ENCODE data around the gene HMOX1. TPM values are rescaled to one million over a fixed set of nuclear protein-coding genes. Genes with fewer than 3 reads are reported as not detected.
A peak's percentile ranks its signal among the peaks of the same experiment; 100 is the strongest.

Gene HMOX1
- total RNA-seq, 6 experiments from 2014 or later = 15.7 to 255 (median 47.2) TPM

GRCh38 chr22:35430897-35431322 is 50.0 kb downstream of the HMOX1 start:
- DNase-seq = peak; percentile 84 to 92 (median 87)
- Histone ChIP-seq H3K9me3 (peaks cover 0 to 4% (median 2%) of the 10 kb centered on the region in 4 donors), H3K4me3 (no peak overlapping the region), H3K27ac (no peak overlapping the region), H3K4me1 (peaks cover 0 to 10% (median 0%) of the 10 kb centered on the region in 4 donors), H3K36me3 (no peaks in the 10 kb centered on the region), H3K27me3 (no peaks in the 10 kb centered on the region)
- intact Hi-C loops (cut with DNase I) = loop anchor here (5.0 kb wide), 1 partner anchor 151 kb away; no protein-coding TSS in a partner anchor
- ATAC-seq = peak; percentile 98 to 100 (median 99)
- 28% methylated on average over 2 of the region's 14 CpGs for WGBS (ENCODE audit: insufficient coverage, low coverage, low lambda C conversion rate, missing lambda C conversion rate)
- peak; percentile 95 to 99 (median 97) for TF ChIP-seq CTCF (IDR thresholded peaks at IDR 0.05)
- TF ChIP-seq POLR2A (IDR thresholded peaks at IDR 0.05) = no peak

GRCh38 chr22:35431483-35432227 is 50.8 kb downstream of the HMOX1 start:
- ATAC-seq = no peak
- Histone ChIP-seq H3K4me1 (peaks cover 0 to 10% (median 0%) of the 10 kb centered on the region in 4 donors), H3K27ac (no peak overlapping the region), H3K9me3 (peaks cover 0 to 4% (median 2%) of the 10 kb centered on the region in 4 donors), H3K4me3 (no peak overlapping the region), H3K36me3 (no peaks in the 10 kb centered on the region), H3K27me3 (no peaks in the 10 kb centered on the region)
- 90% methylated on average over 12 of the region's 12 CpGs for WGBS (ENCODE audit: insufficient coverage, low coverage, low lambda C conversion rate, missing lambda C conversion rate)
- intact Hi-C loops (cut with DNase I) = loop anchor here (5.0 kb wide), 1 partner anchor 151 kb away; no protein-coding TSS in a partner anchor
- DNase-seq = peak in 1 of 3 donors; percentile 22
- TF ChIP-seq POLR2A (IDR thresholded peaks at IDR 0.05) (no peak), CTCF (IDR thresholded peaks at IDR 0.05) (no peak)

- Histone ChIP-seq H3K36me3 (no peaks in the 10 kb centered on the region), H3K4me3 (no peak overlapping the region), H3K4me1 (peaks cover 0 to 10% (median 0%) of the 10 kb centered on the region in 4 donors), H3K27ac (no peak overlapping the region), H3K27me3 (no peaks in the 10 kb centered on the region), H3K9me3 (peaks cover 0 to 4% (median 2%) of the 10 kb centered on the region in 4 donors)
- no peak for DNase-seq
- TF ChIP-seq CTCF (IDR thresholded peaks at IDR 0.05) = no peak
- no peak for TF ChIP-seq POLR2A (IDR thresholded peaks at IDR 0.05)
- 94% methylated on average over 6 of the region's 13 CpGs for WGBS (ENCODE audit: insufficient coverage, low coverage, low lambda C conversion rate, missing lambda C conversion rate)
- intact Hi-C loops (cut with DNase I) = loop anchor here (5.0 kb wide), 1 partner anchor 150 kb away; no protein-coding TSS in a partner anchor
- no peak for ATAC-seq
Observed at GRCh38 chr22:35432228-35432905, 51.5 kb downstream of the HMOX1 start.

- 94% methylated on average over 2 of the region's 5 CpGs for WGBS (ENCODE audit: insufficient coverage, low coverage, low lambda C conversion rate, missing lambda C conversion rate)
- no peak for ATAC-seq
- DNase-seq = no peak
- intact Hi-C loops (cut with DNase I) = loop anchor here (5.0 kb wide), 1 partner anchor 148 kb away; no protein-coding TSS in a partner anchor
- peaks cover 0 to 4% (median 2%) of the 10 kb centered on the region in 4 donors for H3K9me3 ChIP-seq
- no peaks in the 10 kb centered on the region for H3K27me3 ChIP-seq
- H3K4me1 ChIP-seq = peaks cover 0 to 10% (median 0%) of the 10 kb centered on the region in 4 donors
- no peak overlapping the region for H3K27ac ChIP-seq
- no peaks in the 10 kb centered on the region for H3K36me3 ChIP-seq
- TF ChIP-seq CTCF (IDR thresholded peaks at IDR 0.05) (no peak), POLR2A (IDR thresholded peaks at IDR 0.05) (no peak)
- H3K4me3 ChIP-seq = no peak overlapping the region
Observed at GRCh38 chr22:35434061-35434710, 53.3 kb downstream of the HMOX1 start.
